Body of pancreas (tissue), 4 donors: ENCODE data around the gene CORO7.

Experiments
- CTCF ChIP-seq, 7 experiments: fragments of 450-650 bp in 4 of 7; fragments of 200-600 bp in 3 of 7; sonication (generic) in 3 of 7; IDR thresholded peaks; one replicate each; pipeline ENCODE4 v1.5.1; 2016 to 2019; ENCODE audit warnings: antibody characterized with exemption in 7 of 7
- POLR2A ChIP-seq, 3 donors: fragments of 450-650 bp; IDR thresholded peaks; one replicate each; pipeline ENCODE4 v1.6.1; 2016; ENCODE audit warnings: antibody characterized with exemption in 3 of 3, mild to moderate bottlenecking in 2 of 3

GRCh38 chr16:4461250-4462085 is 45.1 kb upstream of the CORO7 start:
- TF ChIP-seq POLR2A (IDR thresholded peaks at IDR 0.05), result no peak
- no peak for TF ChIP-seq CTCF (IDR thresholded peaks at IDR 0.05)
